ENCODE measurements around the gene F2RL2.

GRCh38 chr5:76649140-76649539 is 25.9 kb upstream of the F2RL2 start:
- TF ChIP-seq, protein P1, sequence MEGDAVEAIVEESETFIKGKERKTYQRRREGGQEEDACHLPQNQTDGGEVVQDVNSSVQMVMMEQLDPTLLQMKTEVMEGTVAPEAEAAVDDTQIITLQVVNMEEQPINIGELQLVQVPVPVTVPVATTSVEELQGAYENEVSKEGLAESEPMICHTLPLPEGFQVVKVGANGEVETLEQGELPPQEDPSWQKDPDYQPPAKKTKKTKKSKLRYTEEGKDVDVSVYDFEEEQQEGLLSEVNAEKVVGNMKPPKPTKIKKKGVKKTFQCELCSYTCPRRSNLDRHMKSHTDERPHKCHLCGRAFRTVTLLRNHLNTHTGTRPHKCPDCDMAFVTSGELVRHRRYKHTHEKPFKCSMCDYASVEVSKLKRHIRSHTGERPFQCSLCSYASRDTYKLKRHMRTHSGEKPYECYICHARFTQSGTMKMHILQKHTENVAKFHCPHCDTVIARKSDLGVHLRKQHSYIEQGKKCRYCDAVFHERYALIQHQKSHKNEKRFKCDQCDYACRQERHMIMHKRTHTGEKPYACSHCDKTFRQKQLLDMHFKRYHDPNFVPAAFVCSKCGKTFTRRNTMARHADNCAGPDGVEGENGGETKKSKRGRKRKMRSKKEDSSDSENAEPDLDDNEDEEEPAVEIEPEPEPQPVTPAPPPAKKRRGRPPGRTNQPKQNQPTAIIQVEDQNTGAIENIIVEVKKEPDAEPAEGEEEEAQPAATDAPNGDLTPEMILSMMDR (IDR thresholded peaks at IDR 0.05; ENCODE audit: low read length), result no peak
- no peak for TF ChIP-seq EZH2 (optimal IDR thresholded peaks at IDR 0.05; ENCODE audit: low read depth, low read length)
- no peak for TF ChIP-seq EZH2phosphoT487 (IDR thresholded peaks at IDR 0.05; ENCODE audit: low read length)

Data from MM.1S (cell line).